CD4-positive, alpha-beta T cell treated with Interferon gamma for 1 hour (primary cell): Measurements from ENCODE around the gene VSX2.

ENCODE experiments used
- DNase-seq: peaks from one replicate; pipeline ENCODE4 v3.0.0-alpha.2; 2020

The VSX2 gene

GRCh38 chr14:74302634-74303569, 63.7 kb downstream of the VSX2 start, which contains the start of gene ABCD4:
ABCD4 (minus strand) TSS chr14:74302934; CDS start chr14:74302912, 22 bp downstream.
- DNase-seq = peak; percentile 90

- no peak for DNase-seq
Measured at GRCh38 chr14:74308695-74309094, 69.4 kb downstream of the VSX2 start.

- DNase-seq = no peak
Measured at GRCh38 chr14:74309125-74310022, 70.1 kb downstream of the VSX2 start.

GRCh38 chr14:74312161-74312560, 72.9 kb downstream of the VSX2 start:
- no peak for DNase-seq
